ENCODE data around the gene INTS4. TPM values are rescaled to one million over a fixed set of nuclear protein-coding genes. Genes with fewer than 3 reads are reported as not detected.

The INTS4 gene
- polyA plus RNA-seq, 1 of the 3 experiments (the other 2 are of a cell fraction), result 23.0 TPM

DNA sequence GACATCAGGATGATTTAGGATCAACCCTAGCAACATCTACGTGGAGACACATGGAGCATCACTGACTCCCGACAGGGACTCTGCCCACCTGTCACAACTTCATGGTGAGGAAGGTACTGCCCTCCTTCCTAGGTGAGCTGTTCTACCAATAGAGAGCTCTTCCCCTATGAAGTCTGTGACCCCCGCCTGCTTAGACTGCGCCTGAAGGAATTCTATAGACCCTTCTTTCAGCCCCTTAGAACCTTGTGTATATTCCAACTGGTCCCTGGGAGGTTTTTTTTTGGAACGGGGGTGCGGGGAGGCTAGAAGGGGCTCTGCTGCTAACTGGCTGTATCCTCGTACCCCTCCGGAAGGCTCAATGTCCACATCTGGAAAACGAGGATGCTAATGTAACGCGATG is 566 bp downstream of the INTS4 start:
- Histone ChIP-seq H3K9ac (peak overlapping the region; percentile 67), H4K20me1 (ENCODE audit: insufficient read depth) (no peaks in the 10 kb centered on the region), H3K4me2 (peak overlapping the region; percentile 88), H3K36me3 (replicated peaks in 1 of 2; ENCODE audit: control insufficient read depth in 1 of 2, insufficient read depth in 2 of 2, low read length in 1 of 2) (peaks cover 6 to 7% of the 10 kb centered on the region in 2 experiments), H3K9me2 (no peaks in the 10 kb centered on the region), H3K4me3 (ENCODE audit: low read depth in 2 of 2, low read length in 1 of 2) (peak overlapping the region; percentile 76 to 83), H3K4me1 (ENCODE audit: control insufficient read depth in 1 of 2, insufficient read depth in 2 of 2, low read depth in 1 of 2, low read length in 1 of 2) (peaks cover 11 to 14% of the 10 kb centered on the region in 2 experiments; a peak in 3 of 4 replicates), H3K79me2 (ENCODE audit: insufficient read depth) (peaks cover 31% of the 10 kb centered on the region), H3K27ac (ENCODE audit: low read depth in 2 of 2, low read length in 1 of 2) (peak overlapping the region; percentile 77 to 85; a peak in 3 of 4 replicates), H3K27me3 (ENCODE audit: insufficient read depth) (no peaks in the 10 kb centered on the region), H3F3A (replicated peaks; ENCODE audit: insufficient read depth) (peaks cover 6% of the 10 kb centered on the region), H3K9me3 (no peaks in the 10 kb centered on the region), H2AFZ (ENCODE audit: low read depth) (peak overlapping the region; percentile 85; the same call in 1 of the 2 replicates)
- ChIA-PET POLR2A (interaction anchor here (1.0 to 1.7 kb wide), 5 partner anchors 11 to 174 kb away, joined by 3 to 18 read pairs (median 4); partner anchors contain the start of genes ALG8 and NDUFC2), CTCF (interaction anchor here (0.9 to 1.5 kb wide), 2 partner anchors 52 to 571 kb away, joined by 3 read pairs; no protein-coding TSS in a partner anchor)
- no peak for TF ChIP-seq RXRA (IDR thresholded peaks at IDR 0.05; ENCODE audit: borderline replicate concordance, low read depth)
- TF ChIP-seq, protein P1, sequence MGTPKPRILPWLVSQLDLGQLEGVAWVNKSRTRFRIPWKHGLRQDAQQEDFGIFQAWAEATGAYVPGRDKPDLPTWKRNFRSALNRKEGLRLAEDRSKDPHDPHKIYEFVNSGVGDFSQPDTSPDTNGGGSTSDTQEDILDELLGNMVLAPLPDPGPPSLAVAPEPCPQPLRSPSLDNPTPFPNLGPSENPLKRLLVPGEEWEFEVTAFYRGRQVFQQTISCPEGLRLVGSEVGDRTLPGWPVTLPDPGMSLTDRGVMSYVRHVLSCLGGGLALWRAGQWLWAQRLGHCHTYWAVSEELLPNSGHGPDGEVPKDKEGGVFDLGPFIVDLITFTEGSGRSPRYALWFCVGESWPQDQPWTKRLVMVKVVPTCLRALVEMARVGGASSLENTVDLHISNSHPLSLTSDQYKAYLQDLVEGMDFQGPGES (IDR thresholded peaks at IDR 0.05; ENCODE audit: low read depth, low read length), result no peak
- TF ChIP-seq MXI1 (IDR thresholded peaks at IDR 0.05; ENCODE audit: low read depth, low read length), result no peak
- no peak for TF ChIP-seq POLR2AphosphoS5 (IDR thresholded peaks at IDR 0.05; ENCODE audit: low read depth, low read length)
- TF ChIP-seq GATA2 (CRISPR knock-in tag; IDR thresholded peaks at IDR 0.05), result no peak
- no peak for TF ChIP-seq MEF2A (IDR thresholded peaks at IDR 0.05; ENCODE audit: borderline replicate concordance, low read depth)
- TF ChIP-seq, protein P2, sequence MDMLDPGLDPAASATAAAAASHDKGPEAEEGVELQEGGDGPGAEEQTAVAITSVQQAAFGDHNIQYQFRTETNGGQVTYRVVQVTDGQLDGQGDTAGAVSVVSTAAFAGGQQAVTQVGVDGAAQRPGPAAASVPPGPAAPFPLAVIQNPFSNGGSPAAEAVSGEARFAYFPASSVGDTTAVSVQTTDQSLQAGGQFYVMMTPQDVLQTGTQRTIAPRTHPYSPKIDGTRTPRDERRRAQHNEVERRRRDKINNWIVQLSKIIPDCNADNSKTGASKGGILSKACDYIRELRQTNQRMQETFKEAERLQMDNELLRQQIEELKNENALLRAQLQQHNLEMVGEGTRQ (IDR thresholded peaks at IDR 0.05; ENCODE audit: borderline replicate concordance, low read depth, low read length), result no peak
- no peak for TF ChIP-seq RAD21 (IDR thresholded peaks at IDR 0.05; ENCODE audit: low read length)
- no peak for TF ChIP-seq EP300 (IDR thresholded peaks at IDR 0.05; ENCODE audit: borderline replicate concordance in 1 of 2, low read depth in 1 of 2, low read length in 1 of 2)
- TF ChIP-seq SIN3A (IDR thresholded peaks at IDR 0.05; ENCODE audit: borderline replicate concordance, low read depth, low read length), result no peak
- 7% methylated on average over 11 of the region's 11 CpGs for WGBS (ENCODE audit: low lambda C conversion rate)
- no peak for DNase-seq

DNA sequence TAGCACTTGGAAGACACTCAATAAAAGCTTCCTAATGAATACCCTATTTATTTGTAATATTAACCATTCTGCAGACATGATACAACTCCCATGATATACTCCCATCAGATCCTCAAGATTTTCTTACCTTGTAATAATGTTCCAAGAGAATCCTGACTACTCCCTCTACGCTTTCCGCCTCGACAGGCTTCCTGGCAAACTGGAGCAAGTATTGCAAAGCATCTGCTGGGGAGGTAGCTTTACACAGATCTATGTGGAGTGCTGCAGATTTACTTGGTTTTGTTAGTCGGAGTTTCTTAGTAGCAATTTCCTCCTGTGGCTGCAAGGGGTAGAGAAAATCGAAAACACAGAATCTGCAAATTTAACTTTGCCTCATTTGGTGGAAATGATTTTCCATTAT is 3.5 kb downstream of the INTS4 start:
- ChIA-PET CTCF (interaction anchor here (0.9 to 2.4 kb wide), 2 partner anchors 10 to 55 kb away, joined by 3 to 9 read pairs; no protein-coding TSS in a partner anchor), POLR2A (no interaction called here)
- 88% methylated on average over 5 of the region's 5 CpGs for WGBS (ENCODE audit: low lambda C conversion rate)
- H3K27ac ChIP-seq (ENCODE audit: low read depth in 2 of 2, low read length in 1 of 2), result no peak overlapping the region
- H3K27me3 ChIP-seq (ENCODE audit: insufficient read depth), result no peaks in the 10 kb centered on the region
- TF ChIP-seq, protein P3, sequence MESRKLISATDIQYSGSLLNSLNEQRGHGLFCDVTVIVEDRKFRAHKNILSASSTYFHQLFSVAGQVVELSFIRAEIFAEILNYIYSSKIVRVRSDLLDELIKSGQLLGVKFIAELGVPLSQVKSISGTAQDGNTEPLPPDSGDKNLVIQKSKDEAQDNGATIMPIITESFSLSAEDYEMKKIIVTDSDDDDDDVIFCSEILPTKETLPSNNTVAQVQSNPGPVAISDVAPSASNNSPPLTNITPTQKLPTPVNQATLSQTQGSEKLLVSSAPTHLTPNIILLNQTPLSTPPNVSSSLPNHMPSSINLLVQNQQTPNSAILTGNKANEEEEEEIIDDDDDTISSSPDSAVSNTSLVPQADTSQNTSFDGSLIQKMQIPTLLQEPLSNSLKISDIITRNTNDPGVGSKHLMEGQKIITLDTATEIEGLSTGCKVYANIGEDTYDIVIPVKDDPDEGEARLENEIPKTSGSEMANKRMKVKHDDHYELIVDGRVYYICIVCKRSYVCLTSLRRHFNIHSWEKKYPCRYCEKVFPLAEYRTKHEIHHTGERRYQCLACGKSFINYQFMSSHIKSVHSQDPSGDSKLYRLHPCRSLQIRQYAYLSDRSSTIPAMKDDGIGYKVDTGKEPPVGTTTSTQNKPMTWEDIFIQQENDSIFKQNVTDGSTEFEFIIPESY (IDR thresholded peaks at IDR 0.05; ENCODE audit: borderline replicate concordance, low read depth), result no peak
- TF ChIP-seq EP300 (IDR thresholded peaks at IDR 0.05; ENCODE audit: borderline replicate concordance in 1 of 2, low read depth in 1 of 2, low read length in 1 of 2), result no peak
- no peak for TF ChIP-seq YY1 (IDR thresholded peaks at IDR 0.05; ENCODE audit: low read depth)
- no peak for TF ChIP-seq EZH2phosphoT487 (IDR thresholded peaks at IDR 0.05; ENCODE audit: borderline replicate concordance, low read depth)
- no peak for TF ChIP-seq RFX5 (IDR thresholded peaks at IDR 0.05; ENCODE audit: low read length)
- TF ChIP-seq, protein P4, sequence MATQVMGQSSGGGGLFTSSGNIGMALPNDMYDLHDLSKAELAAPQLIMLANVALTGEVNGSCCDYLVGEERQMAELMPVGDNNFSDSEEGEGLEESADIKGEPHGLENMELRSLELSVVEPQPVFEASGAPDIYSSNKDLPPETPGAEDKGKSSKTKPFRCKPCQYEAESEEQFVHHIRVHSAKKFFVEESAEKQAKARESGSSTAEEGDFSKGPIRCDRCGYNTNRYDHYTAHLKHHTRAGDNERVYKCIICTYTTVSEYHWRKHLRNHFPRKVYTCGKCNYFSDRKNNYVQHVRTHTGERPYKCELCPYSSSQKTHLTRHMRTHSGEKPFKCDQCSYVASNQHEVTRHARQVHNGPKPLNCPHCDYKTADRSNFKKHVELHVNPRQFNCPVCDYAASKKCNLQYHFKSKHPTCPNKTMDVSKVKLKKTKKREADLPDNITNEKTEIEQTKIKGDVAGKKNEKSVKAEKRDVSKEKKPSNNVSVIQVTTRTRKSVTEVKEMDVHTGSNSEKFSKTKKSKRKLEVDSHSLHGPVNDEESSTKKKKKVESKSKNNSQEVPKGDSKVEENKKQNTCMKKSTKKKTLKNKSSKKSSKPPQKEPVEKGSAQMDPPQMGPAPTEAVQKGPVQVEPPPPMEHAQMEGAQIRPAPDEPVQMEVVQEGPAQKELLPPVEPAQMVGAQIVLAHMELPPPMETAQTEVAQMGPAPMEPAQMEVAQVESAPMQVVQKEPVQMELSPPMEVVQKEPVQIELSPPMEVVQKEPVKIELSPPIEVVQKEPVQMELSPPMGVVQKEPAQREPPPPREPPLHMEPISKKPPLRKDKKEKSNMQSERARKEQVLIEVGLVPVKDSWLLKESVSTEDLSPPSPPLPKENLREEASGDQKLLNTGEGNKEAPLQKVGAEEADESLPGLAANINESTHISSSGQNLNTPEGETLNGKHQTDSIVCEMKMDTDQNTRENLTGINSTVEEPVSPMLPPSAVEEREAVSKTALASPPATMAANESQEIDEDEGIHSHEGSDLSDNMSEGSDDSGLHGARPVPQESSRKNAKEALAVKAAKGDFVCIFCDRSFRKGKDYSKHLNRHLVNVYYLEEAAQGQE (IDR thresholded peaks at IDR 0.05; ENCODE audit: low read depth, low read length), result no peak
- no peak for TF ChIP-seq RXRA (IDR thresholded peaks at IDR 0.05; ENCODE audit: borderline replicate concordance, low read depth)
- TF ChIP-seq MXI1 (IDR thresholded peaks at IDR 0.05; ENCODE audit: low read depth, low read length), result no peak
- TF ChIP-seq FOXM1 (IDR thresholded peaks at IDR 0.05; ENCODE audit: low read depth), result no peak
- no peak for TF ChIP-seq MEF2A (IDR thresholded peaks at IDR 0.05; ENCODE audit: borderline replicate concordance, low read depth)
- no peaks in the 10 kb centered on the region for H3K9me3 ChIP-seq
- peaks cover 38% of the 10 kb centered on the region for H3K79me2 ChIP-seq (ENCODE audit: insufficient read depth)
- no peak for DNase-seq
- H3K36me3 ChIP-seq (replicated peaks in 1 of 2; ENCODE audit: control insufficient read depth in 1 of 2, insufficient read depth in 2 of 2, low read length in 1 of 2), result peaks cover 18 to 30% of the 10 kb centered on the region in 2 experiments
- no peak overlapping the region for H3K4me3 ChIP-seq (ENCODE audit: low read depth in 2 of 2, low read length in 1 of 2)
- peaks cover 6% of the 10 kb centered on the region for H3F3A ChIP-seq (replicated peaks; ENCODE audit: insufficient read depth)
- no peak overlapping the region for H3K4me2 ChIP-seq
- H4K20me1 ChIP-seq (ENCODE audit: insufficient read depth), result no peaks in the 10 kb centered on the region
- no peak overlapping the region for H2AFZ ChIP-seq (ENCODE audit: low read depth)
- peaks cover 11 to 14% of the 10 kb centered on the region in 2 experiments; a peak in 3 of 4 replicates for H3K4me1 ChIP-seq (ENCODE audit: control insufficient read depth in 1 of 2, insufficient read depth in 2 of 2, low read depth in 1 of 2, low read length in 1 of 2)
- H3K9me2 ChIP-seq, result no peaks in the 10 kb centered on the region
- no peak overlapping the region for H3K9ac ChIP-seq

Data from SK-N-SH (cell line).